ENCODE results near the gene POPDC2.

Gene POPDC2

GRCh38 chr3:119639494-119640350, 20.7 kb downstream of the POPDC2 start:
- no peak for DNase-seq (ENCODE audit: low read depth)

- DNase-seq (ENCODE audit: low read depth), result no peak
Observed at GRCh38 chr3:119637679-119638477, 22.5 kb downstream of the POPDC2 start.

- DNase-seq (ENCODE audit: low read depth), result no peak
Observed at GRCh38 chr3:119636891-119637611, 23.3 kb downstream of the POPDC2 start.

- no peak for DNase-seq (ENCODE audit: low read depth)
Observed at GRCh38 chr3:119636249-119636648, 24.1 kb downstream of the POPDC2 start.

- no peak for DNase-seq (ENCODE audit: low read depth)
Observed at GRCh38 chr3:119635719-119636118, 24.7 kb downstream of the POPDC2 start.

GRCh38 chr3:119632829-119633228, 27.6 kb downstream of the POPDC2 start:
- DNase-seq (ENCODE audit: low read depth), result no peak

GRCh38 chr3:119632216-119632615, 28.2 kb downstream of the POPDC2 start:
- no peak for DNase-seq (ENCODE audit: low read depth)

- no peak for DNase-seq (ENCODE audit: low read depth)
Observed at GRCh38 chr3:119631516-119631915, 28.9 kb downstream of the POPDC2 start.

- no peak for DNase-seq (ENCODE audit: low read depth)
Observed at GRCh38 chr3:119630880-119631329, 29.5 kb downstream of the POPDC2 start.

- no peak for DNase-seq (ENCODE audit: low read depth)
Observed at GRCh38 chr3:119630128-119630879, 30.1 kb downstream of the POPDC2 start.

- DNase-seq (ENCODE audit: low read depth), result no peak
Observed at GRCh38 chr3:119628816-119629445, 31.5 kb downstream of the POPDC2 start.

GRCh38 chr3:119628390-119628789, 32.0 kb downstream of the POPDC2 start:
- no peak for DNase-seq (ENCODE audit: low read depth)

- no peak for DNase-seq (ENCODE audit: low read depth)
Observed at GRCh38 chr3:119627461-119627860, 32.9 kb downstream of the POPDC2 start.

- DNase-seq (ENCODE audit: low read depth), result no peak
Observed at GRCh38 chr3:119626196-119626595, 34.2 kb downstream of the POPDC2 start.

- DNase-seq (ENCODE audit: low read depth), result no peak
Observed at GRCh38 chr3:119625451-119626153, 34.8 kb downstream of the POPDC2 start.

GRCh38 chr3:119624002-119624720, 36.2 kb downstream of the POPDC2 start:
- no peak for DNase-seq (ENCODE audit: low read depth)

- DNase-seq (ENCODE audit: low read depth), result no peak
Observed at GRCh38 chr3:119620899-119621298, 39.5 kb downstream of the POPDC2 start.

- DNase-seq (ENCODE audit: low read depth), result no peak
Observed at GRCh38 chr3:119619094-119619493, 41.3 kb downstream of the POPDC2 start.

GRCh38 chr3:119616056-119616455, 44.3 kb downstream of the POPDC2 start:
- no peak for DNase-seq (ENCODE audit: low read depth)

GRCh38 chr3:119613872-119614271, 46.5 kb downstream of the POPDC2 start:
- DNase-seq (ENCODE audit: low read depth), result no peak
